Activated T-cell treated with anti-CD3 and anti-CD28 coated beads, Interleukin-2, amount 50 U/mL, for 72 hours (primary cell): ENCODE data around the gene TLDC2. TPM values are rescaled to one million over a fixed set of nuclear protein-coding genes. Genes with fewer than 3 reads are reported as not detected.
"Not testable (repeated sequence)": the region's sequence is repeated elsewhere in the genome, so short reads cannot be mapped to it uniquely, and the experiment has no call there.

Experiments
- ATAC-seq, 2 donors: fragments of 150-1000 bp; cut with Tn5 transposase; replicated peaks in 1 of 2; 2 replicates each; pipeline ENCODE4 v1.10.0; 2021; ENCODE audit warnings: moderate library complexity in 2 of 2, mild to moderate bottlenecking in 1 of 2
- DNase-seq, 2 donors: peaks; one replicate each; pipeline ENCODE4 v3.0.0; 2021 to 2022; ENCODE audit warnings: mixed read lengths in 1 of 2
- H3K27ac Mint-ChIP-seq: one replicate; pipeline ENCODE4 v1.8.0; 2022; ENCODE audit warnings: mild to moderate bottlenecking, moderate library complexity, mixed read lengths
- H3K27me3 Mint-ChIP-seq: one replicate; pipeline ENCODE4 v1.8.0; 2022; ENCODE audit warnings: low read depth, mixed read lengths
- H3K36me3 Mint-ChIP-seq, 2 donors: one replicate each; pipeline ENCODE4 v1.8.0; 2022; ENCODE audit warnings: mixed read lengths in 2 of 2, mild to moderate bottlenecking in 1 of 2; ENCODE audit not compliant: insufficient read depth in 2 of 2
- H3K4me1 Mint-ChIP-seq: one replicate; pipeline ENCODE4 v1.8.0; 2022; ENCODE audit warnings: low read depth, mixed read lengths
- H3K4me3 Mint-ChIP-seq, 2 donors: one replicate each; pipeline ENCODE4 v1.8.0; 2022; ENCODE audit warnings: mild to moderate bottlenecking in 2 of 2, mixed read lengths in 2 of 2, moderate library complexity in 2 of 2
- H3K9me3 Mint-ChIP-seq, 2 donors: one replicate each; pipeline ENCODE4 v1.8.0; 2022; ENCODE audit warnings: mixed read lengths in 2 of 2
- total RNA-seq, 2 donors: library from RNA; stranded (reverse); gene quantifications; one replicate each; pipeline ENCODE4 v1.2.3, GENCODE V29; 2022

The TLDC2 gene
- total RNA-seq, 2 donors from 2014 or later = not detected

DNA sequence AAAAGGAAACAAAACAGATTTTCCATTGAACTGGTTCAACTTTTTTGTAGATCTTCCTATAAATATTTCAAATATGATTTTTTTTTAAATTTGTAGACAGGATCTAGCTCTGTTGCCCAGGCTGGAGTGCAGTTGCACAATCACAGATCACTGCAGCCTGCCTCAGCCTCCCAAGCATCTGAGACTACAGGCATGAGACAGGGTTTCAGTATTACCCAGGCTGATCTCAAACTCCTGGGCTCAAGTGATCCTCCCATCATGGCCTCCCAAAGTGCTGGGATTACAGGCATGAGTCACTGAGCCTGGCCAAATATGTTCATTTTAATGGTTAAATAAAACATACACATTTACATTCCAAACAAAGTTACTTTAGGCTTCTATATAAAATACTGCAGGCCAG, 42.0 kb downstream of the TLDC2 start:
- no peak for DNase-seq

DNA sequence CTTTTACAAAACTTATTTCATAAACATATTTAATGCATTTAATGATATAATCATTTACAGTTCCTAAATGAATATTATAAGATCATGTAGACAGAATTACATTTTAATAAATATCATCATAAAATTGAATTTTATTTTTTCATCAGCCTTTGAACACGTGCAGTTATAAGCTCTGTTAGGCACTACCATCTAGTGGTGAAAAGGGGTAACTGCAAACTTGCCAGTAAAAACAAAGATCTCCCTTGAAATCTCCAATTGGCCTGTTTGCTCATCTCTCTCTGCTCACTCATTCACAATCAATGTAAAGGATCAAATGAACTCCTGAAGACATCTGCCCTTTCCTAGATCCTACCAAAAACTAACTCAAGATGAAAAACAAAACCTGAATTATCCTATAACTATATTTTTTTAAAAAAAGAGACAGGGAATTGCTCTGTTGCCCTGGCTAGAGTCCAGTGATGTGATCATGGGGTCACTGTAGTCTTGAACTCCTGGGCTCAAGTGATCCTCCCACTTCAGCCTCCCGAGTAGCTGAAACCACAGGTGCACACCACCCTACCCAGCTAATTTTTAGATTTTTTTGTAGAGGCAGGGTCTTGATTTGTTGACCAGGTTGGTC, 43.9 kb downstream of the TLDC2 start:
- DNase-seq = peak; percentile 35 to 46
- peak; percentile 53 to 62 for ATAC-seq
- Mint-ChIP-seq H3K4me1 (peaks cover 19% of the 10 kb centered on the region), H3K27me3 (no peaks in the 10 kb centered on the region), H3K9me3 (no peaks in the 10 kb centered on the region), H3K4me3 (no peak overlapping the region), H3K36me3 (peaks cover 4 to 7% of the 10 kb centered on the region in 2 donors), H3K27ac (peak overlapping the region; percentile 36)

More for the DNA sequence above, 42.0 kb downstream of the TLDC2 start:
- peaks cover 6% of the 10 kb centered on the region for H3K4me1 Mint-ChIP-seq
- H3K27me3 Mint-ChIP-seq = no peaks in the 10 kb centered on the region
- peak in 1 of 2 donors; percentile 45 for ATAC-seq
- no peak overlapping the region for H3K27ac Mint-ChIP-seq
- H3K4me3 Mint-ChIP-seq = no peak overlapping the region
- H3K36me3 Mint-ChIP-seq = peaks cover 2 to 5% of the 10 kb centered on the region in 2 donors
- no peaks in the 10 kb centered on the region for H3K9me3 Mint-ChIP-seq

DNA sequence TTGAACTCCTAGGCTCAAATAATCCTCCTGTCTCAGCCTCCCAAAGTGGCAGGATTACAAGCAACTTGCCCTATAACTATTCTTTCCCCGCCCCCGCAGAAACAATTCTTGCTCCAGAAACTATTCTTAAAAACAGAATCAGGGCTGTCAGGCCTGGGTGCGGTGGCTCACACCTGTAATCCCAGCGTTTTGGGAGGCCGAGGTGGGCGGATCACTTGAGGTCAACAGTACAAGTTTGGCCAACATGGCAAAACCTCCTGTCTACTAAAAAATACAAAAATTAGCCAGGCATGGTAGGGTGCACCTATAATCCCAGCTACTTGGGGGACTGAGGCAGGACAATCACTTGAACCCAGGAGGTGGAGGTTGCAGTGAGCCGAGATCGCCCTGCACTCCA, 44.4 kb downstream of the TLDC2 start:
- ATAC-seq (no peak), DNase-seq (no peak)
- Mint-ChIP-seq H3K4me3 (no peak overlapping the region), H3K27me3 (no peaks in the 10 kb centered on the region), H3K9me3 (no peaks in the 10 kb centered on the region), H3K4me1 (peaks cover 24% of the 10 kb centered on the region), H3K27ac (no peak overlapping the region), H3K36me3 (peaks cover 4 to 5% of the 10 kb centered on the region in 2 donors)

DNA sequence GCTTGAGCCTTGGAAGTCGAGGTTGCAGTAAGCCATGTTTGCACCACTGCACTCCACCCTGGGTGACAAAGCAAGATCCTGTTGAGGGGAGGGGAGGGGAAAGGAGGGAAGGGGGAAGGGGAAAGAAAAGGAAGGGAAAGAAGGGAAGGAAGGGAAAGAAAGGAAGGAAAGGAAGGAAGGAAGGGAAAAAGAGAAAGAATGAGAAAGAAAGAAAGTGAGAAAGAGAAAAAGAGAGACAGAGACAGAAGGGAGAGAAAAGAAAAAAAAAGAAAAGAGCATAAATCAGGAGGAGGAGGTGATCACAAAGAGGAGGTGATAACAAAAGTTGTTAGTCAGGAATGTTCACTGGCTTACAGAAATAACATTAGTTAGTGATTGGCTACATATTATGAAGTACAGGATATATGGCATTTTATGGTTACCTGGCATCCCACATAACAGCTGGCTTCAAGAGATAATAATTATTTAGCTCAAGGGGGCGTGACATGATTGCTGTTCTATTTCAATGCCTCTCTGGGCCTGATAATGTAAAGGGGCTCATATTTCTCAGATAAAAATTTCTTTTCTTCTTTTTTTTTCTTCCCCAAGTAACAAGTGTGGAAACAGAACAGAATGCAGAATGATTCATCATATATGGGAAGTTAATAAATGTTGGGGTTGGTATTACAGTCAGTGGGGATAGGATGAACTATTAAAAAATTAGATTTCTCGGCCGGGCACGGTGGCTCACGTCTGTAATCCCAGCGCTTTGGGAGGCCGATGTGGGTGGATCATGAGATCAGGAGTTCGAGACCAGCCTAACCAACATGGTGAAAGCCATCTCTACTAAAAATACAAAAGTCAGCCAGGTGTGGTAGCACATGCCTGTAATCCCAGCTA, 48.5 kb downstream of the TLDC2 start:
- peak overlapping the region; percentile 93 for H3K27ac Mint-ChIP-seq
- peaks cover 27% of the 10 kb centered on the region for H3K4me1 Mint-ChIP-seq
- DNase-seq = no peak
- no peaks in the 10 kb centered on the region for H3K27me3 Mint-ChIP-seq
- ATAC-seq = no peak
- no peaks in the 10 kb centered on the region for H3K9me3 Mint-ChIP-seq
- H3K36me3 Mint-ChIP-seq = peaks cover 4 to 26% of the 10 kb centered on the region in 2 donors
- H3K4me3 Mint-ChIP-seq = no peak overlapping the region

DNA sequence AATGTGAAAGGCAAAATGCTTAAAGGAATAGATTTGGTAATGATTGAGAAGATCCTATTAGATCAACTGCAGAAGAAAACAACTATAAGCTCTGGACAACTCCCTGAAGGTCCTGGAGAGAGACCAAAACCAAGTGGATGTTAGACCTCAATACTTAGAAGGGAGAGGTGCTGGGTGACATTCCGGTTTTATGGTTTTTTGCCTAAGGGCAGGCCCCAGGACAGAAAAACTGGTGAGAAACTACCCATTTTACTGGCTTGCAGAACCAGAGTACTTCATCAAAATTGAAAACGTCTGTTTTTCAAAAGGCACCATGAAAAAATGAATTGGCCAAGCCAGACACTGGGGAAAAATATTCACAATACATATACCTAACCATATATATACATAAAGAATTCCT, 49.3 kb downstream of the TLDC2 start:
- DNase-seq = no peak
- ATAC-seq = no peak
- no peaks in the 10 kb centered on the region for H3K27me3 Mint-ChIP-seq
- no peaks in the 10 kb centered on the region for H3K9me3 Mint-ChIP-seq
- peaks cover 29% of the 10 kb centered on the region for H3K4me1 Mint-ChIP-seq
- no peak overlapping the region for H3K4me3 Mint-ChIP-seq
- H3K27ac Mint-ChIP-seq = peak overlapping the region; percentile 85
- peaks cover 4 to 31% of the 10 kb centered on the region in 2 donors for H3K36me3 Mint-ChIP-seq

DNA sequence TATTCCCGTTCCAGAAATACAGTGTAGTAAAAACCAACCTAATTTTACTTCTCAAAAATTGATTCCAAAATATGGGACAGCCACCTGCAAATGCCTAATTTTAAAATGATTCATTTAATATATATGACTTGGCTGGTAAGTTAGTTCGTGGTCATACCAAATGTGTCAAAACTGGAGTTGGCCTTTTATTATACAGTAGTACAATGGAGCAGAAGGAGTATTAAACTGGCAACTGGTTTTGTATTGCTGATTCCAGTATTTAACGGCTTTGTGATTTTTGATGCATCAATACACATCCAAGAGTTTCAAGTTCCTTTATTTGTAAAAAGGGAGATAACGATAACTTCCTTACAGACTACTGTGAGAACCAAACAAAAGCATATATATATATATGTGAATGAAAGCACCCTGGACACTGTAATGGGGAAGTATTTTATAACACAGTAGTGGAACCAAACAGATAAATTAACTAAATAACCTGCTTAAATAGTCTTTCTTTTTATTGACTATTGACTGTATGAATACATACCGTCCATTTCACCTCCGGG, 50.8 kb downstream of the TLDC2 start:
- H3K36me3 Mint-ChIP-seq = peaks cover 10 to 37% of the 10 kb centered on the region in 2 donors
- ATAC-seq (no peak), DNase-seq (no peak)
- H3K9me3 Mint-ChIP-seq = no peaks in the 10 kb centered on the region
- no peak overlapping the region for H3K4me3 Mint-ChIP-seq
- no peaks in the 10 kb centered on the region for H3K27me3 Mint-ChIP-seq
- H3K4me1 Mint-ChIP-seq = peaks cover 44% of the 10 kb centered on the region
- H3K27ac Mint-ChIP-seq = no peak overlapping the region

DNA sequence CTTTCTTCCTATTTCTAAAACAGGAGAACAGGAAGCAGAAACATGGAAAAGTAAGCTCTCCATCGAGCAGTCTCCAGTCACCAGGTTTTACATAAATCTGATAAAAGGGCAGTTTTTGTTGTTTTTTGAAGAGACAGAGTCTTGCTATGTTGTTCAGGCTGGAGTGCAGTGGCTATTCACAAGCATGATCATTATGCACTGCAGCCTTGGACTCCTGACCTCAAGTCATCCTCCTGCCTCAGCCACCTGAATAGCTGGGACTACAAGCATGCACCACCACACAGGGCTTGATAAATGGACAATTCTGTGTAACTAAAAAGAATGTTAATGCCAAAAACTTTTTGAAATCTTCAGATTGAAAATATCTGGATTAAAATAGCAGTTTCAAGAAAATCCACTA, 51.8 kb downstream of the TLDC2 start:
- ATAC-seq (no peak), DNase-seq (no peak)
- H3K27ac Mint-ChIP-seq = no peak overlapping the region
- H3K4me3 Mint-ChIP-seq = no peak overlapping the region
- no peaks in the 10 kb centered on the region for H3K27me3 Mint-ChIP-seq
- H3K36me3 Mint-ChIP-seq = peaks cover 13 to 41% of the 10 kb centered on the region in 2 donors
- peaks cover 52% of the 10 kb centered on the region for H3K4me1 Mint-ChIP-seq
- no peaks in the 10 kb centered on the region for H3K9me3 Mint-ChIP-seq

DNA sequence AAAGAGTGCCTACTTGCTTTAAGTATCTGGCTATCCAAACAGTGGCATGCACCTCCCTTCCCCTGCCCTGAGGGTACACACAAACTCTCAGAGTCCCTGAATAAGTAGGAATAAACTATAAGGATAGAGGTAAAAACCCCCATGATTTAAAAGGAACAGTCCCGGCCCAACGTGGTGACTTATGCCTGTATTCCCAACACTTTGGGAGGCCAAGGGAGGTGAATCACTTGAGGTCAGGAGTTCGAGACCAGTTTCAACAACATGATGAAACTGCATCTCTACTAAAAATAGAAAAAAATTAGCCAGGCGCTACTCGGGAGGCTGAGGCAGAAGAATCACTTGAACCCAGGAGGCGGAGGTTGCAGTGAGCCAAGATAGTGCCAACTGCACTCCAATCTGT, 53.4 kb downstream of the TLDC2 start:
- Mint-ChIP-seq H3K36me3 (peaks cover 11 to 44% of the 10 kb centered on the region in 2 donors), H3K27ac (peak overlapping the region; percentile 98), H3K4me3 (no peak overlapping the region), H3K4me1 (peaks cover 49% of the 10 kb centered on the region), H3K9me3 (no peaks in the 10 kb centered on the region), H3K27me3 (no peaks in the 10 kb centered on the region)
- DNase-seq (no peak), ATAC-seq (no peak)

DNA sequence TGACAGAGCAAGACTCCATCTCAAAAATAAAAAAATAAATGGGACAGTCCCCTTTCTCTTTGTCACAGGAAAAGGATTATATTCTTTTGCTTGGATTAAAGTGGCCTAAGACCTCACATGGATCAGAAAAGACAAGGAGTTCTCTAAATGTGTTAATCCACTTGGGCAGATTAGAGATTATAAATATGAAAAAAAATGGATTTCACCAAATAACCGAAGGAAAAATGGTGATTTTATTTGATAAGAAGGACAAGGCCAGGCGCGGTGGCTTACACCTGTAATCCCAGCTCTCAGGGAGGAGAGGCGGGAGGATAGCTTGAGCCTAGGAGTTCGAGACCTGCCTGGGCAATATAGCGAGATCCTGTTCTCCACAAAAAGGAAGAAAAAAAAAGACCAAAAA, 53.8 kb downstream of the TLDC2 start:
- no peak for ATAC-seq
- H3K27ac Mint-ChIP-seq = peak overlapping the region; percentile 98
- H3K27me3 Mint-ChIP-seq = no peaks in the 10 kb centered on the region
- H3K36me3 Mint-ChIP-seq = peaks cover 10 to 41% of the 10 kb centered on the region in 2 donors
- H3K4me3 Mint-ChIP-seq = peak overlapping the region; percentile 11 to 93
- no peaks in the 10 kb centered on the region for H3K9me3 Mint-ChIP-seq
- peaks cover 45% of the 10 kb centered on the region for H3K4me1 Mint-ChIP-seq
- DNase-seq = no peak

DNA sequence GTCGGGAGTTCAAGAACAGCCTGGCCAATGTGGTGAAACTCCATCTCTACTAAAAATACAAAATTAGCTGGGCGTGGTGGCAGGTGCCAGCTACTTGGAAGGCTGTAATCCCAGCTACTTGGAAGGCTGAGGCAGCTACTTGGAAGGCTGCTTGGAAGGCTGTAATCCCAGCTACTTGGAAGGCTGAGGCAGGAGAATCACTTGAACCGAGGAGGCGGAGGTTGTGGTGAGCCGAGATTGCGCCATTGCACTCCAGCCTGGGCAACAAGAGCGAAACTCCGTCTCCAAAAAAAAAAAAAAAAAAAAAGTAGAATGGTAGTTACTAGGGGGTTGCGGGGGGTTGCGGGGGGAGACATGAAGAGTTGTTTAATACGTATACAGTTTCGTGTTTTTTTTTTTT, 56.1 kb downstream of the TLDC2 start:
- Mint-ChIP-seq H3K27ac (peak overlapping the region; percentile 57), H3K4me1 (peaks cover 39% of the 10 kb centered on the region), H3K36me3 (peaks cover 10 to 34% of the 10 kb centered on the region in 2 donors)
- H3K9me3 Mint-ChIP-seq, DNase-seq, H3K27me3 Mint-ChIP-seq, ATAC-seq, H3K4me3 Mint-ChIP-seq: not testable (repeated sequence)

DNA sequence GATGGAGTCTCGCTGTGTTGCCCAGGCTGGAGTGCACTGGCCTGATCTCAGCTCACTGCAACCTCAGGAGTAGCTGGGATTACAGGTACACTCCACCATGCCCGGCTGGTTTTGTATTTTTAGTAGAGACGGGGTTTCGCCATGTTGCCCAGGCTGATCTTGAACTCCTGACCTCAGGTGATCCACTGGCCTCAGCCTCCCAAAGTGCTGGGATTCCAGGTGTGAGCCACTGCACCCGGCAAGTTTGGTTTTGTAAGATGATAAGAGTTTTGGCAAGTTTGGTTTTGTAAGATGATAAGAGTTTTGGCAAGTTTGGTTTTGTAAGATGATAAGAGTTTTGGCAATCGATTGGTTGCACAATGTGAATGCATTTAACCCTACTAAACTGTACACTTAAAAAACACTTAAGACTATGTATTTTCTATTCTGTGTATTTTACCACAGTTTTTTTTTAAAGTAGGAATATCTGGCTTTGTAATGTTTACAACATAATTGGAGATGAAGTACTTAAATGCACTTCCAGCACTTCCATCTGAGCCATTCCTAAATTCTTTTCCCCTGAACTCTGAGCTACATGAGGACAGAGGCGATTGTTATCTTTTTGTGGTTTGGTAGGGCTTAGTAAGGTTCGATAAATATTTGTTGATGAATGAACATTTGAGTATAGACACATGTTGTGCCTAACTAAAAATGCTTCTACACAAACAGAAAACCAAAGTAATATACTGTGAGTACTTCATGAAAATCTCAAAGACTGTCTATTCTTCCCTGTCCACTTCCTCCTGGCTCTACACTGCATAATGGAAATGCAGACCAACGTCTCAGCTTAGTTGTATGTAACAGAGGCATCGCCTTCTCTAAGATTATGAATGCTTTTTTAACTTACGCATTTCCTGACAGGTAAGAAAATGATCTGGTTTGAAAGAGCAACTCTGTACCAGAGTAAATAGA, 56.8 kb downstream of the TLDC2 start:
- Mint-ChIP-seq H3K4me1 (peaks cover 43% of the 10 kb centered on the region), H3K4me3 (no peak overlapping the region), H3K36me3 (peaks cover 10 to 35% of the 10 kb centered on the region in 2 donors), H3K9me3 (no peaks in the 10 kb centered on the region), H3K27ac (peak overlapping the region; percentile 60), H3K27me3 (no peaks in the 10 kb centered on the region)
- no peak for DNase-seq
- ATAC-seq = no peak

DNA sequence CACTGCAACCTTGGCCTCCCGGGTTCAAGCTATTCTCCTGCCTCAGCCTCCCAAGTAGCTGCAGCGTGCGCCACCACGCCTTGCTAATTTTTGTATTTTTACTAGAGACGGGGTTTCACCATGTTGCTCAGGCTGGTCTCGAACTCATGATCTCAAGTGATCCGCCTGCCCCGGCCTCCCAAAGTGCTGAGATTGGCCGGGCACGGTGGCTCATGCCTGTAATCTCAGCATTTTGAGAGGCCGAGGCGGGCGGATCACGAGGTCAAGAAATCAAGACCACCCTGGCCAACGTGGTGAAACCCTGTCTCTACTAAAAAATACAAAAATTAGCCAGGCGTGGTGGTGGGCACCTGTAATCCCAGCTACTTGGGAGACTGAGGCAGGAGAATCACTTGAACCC, 57.6 kb downstream of the TLDC2 start:
- H3K9me3 Mint-ChIP-seq, H3K27ac Mint-ChIP-seq, H3K27me3 Mint-ChIP-seq, H3K4me3 Mint-ChIP-seq, DNase-seq, ATAC-seq: not testable (repeated sequence)
- H3K4me1 Mint-ChIP-seq = peaks cover 43% of the 10 kb centered on the region
- peaks cover 10 to 32% of the 10 kb centered on the region in 2 donors for H3K36me3 Mint-ChIP-seq
